GM19025 (cell line): ENCODE measurements around the gene HMBS.
"Not testable (repeated sequence)": the region's sequence is repeated elsewhere in the genome, so short reads cannot be mapped to it uniquely, and the experiment has no call there.

Source experiments
- ATAC-seq: cut with Tn5 transposase; IDR thresholded peaks from one replicate; pipeline ENCODE4 v1.9.1; 2021; ENCODE audit warnings: mild to moderate bottlenecking, low read depth, moderate library complexity; ENCODE audit not compliant: unreplicated experiment

Gene HMBS

DNA sequence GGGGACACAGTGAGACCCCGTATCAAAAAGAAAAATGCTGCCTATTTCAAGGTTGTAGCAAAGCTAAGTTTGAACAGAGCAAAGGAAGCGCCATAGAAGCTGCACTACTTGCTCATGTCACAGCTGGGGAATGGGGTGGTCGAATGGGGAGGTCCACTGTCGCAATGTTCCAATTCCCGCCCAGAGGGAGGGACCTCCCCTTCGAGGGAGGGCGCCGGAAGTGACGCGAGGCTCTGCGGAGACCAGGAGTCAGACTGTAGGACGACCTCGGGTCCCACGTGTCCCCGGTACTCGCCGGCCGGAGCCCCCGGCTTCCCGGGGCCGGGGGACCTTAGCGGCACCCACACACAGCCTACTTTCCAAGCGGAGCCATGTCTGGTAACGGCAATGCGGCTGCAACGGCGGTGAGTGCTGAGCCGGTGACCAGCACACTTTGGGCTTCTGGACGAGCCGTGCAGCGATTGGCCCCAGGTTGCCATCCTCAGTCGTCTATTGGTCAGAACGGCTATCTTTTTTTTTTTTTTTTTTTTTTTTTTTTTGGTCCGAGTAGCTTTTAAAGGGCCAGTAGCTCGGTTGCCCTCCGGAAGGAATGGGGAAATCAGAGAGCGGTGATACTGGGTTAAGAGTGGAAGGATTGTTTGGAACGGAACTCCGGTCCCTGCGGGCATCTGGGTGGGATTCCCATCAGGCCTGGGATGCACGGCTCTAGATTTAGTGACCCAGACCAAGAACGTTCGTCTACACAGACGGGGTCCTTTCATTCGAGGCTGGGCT lies at the start of gene HMBS:
Gene HMBS, plus strand, starts transcription at position 219 of the 774 bp plus-strand sequence. Its CDS starts 153 bp downstream, at position 372.
- peak; percentile 93 for ATAC-seq

DNA sequence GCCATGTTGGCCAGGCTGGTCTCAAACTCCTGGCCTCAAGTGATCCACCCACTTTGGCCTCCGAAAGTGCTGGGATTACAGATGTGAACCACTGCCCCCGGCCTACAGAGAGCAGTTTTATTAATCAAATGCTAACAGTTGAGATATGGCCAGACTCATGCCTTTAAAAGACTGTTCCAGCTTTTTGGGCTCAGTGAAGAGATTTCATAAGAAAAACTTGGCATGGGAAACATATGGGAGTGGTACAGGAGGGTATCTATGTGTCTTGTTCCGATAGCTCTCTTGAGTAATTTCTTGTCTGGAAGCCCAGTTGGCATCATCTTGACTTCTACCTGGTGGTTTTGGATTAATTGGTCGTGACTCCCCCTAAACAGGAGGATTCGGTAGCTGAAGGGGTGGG lies 45.8 kb upstream of the HMBS start:
- ATAC-seq, result no peak

DNA sequence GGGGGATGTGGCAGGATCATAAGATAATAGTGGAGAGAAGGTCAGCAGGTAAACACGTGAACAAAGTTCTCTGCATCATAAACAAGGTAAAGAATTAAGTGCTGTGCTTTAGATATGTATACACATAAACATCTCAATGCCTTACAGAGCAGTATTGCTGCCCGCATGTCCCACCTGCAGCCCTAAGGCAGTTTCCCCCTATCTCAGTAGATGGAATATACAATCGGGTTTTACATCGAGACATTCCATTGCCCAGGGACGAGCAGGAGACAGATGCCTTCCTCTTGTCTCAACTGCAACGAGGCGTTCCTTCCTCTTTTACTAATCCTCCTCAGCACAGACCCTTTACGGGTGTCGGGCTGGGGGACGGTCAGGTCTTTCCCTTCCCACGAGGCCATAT lies 45.2 kb upstream of the HMBS start:
- not testable (repeated sequence) for ATAC-seq

DNA sequence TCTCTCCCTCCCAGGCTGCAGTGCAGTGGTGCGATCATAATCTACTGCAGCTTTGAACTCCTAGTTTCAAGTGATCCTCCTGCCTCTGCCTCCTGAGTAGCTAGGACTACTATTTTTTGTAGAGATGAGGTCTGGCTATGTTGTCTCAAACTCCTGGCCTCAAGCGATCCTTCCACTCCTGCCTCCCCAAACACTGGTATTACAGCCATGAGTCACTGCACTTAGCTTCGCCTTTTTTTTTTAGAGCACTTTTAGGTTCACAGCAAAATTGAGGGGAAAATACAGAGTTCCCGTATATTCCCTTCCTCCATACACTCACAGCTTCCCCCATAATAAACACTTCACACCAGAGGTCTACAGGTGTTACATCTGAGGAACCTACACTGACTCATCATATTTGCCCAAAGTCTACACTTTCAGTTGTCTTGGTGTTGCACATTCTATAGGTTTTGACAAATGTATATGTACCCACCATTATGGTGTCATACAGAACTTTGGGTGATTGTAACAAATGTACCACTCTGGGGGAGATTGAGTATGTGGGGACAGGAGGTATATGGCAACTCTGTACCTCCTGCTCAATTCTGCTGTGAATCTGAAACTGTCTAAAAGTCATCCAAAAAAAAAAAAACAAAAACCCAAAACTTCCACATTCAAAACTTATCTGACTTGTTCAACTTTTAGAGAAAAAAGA lies 42.7 kb upstream of the HMBS start:
- no peak for ATAC-seq

DNA sequence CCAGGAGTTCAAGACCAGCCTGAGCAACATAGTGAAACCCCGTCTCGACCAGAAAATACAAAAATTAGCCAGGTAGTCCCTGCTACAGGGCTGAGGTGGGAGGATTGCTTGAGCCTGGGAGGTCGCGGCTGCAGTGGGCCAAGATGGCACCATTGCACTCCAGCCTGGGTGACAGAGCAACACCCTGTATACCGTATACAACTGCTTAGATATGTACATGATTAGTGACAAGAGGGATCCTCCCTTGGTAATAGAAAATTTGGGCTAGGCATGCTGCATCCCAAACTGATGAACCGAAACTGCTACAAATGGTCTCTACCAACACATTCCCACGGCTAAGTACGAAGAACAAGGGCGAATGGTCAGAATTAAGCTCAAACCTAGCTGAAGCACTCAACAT lies 41.8 kb upstream of the HMBS start:
- no peak for ATAC-seq

DNA sequence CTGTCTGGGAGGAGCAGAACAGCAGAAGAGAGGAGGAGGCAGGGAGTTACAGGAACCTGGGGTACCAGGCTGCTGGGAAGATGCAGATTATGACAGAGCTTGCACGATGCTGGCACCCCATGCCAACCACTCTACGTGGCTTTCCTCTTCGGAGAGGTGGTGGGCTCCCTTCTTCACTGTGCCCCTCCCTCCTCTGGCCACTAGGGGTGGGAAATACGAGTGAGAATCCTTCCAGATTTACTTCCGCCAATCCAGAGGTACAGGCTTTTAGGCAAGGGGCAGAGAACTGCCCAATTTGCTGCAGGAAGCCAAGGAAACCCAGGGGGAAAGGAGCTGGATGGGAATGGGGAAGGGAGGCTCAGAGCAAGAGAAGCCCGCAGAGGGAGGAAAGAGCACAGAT lies 40.0 kb upstream of the HMBS start:
- ATAC-seq, result no peak

DNA sequence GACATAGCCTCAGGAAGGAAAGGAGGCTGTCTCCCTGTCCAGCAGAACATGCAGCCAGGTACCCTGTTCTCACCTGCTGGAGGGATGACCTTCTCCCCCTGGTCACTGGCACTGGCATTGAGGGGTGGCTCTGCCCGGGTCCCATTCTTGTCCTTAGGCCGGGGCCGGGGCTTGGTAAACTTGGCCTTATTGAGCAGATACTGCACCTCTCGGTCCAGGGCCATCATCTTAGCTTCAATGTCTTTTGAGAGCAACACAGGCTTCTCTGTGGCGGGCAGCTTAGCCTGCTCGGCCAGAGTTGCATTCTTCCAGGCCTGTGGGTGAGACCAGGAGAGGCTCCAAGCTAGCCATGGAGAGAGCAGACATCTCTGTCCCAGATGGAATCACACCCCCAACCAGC lies 38.2 kb upstream of the HMBS start:
- ATAC-seq, result no peak

DNA sequence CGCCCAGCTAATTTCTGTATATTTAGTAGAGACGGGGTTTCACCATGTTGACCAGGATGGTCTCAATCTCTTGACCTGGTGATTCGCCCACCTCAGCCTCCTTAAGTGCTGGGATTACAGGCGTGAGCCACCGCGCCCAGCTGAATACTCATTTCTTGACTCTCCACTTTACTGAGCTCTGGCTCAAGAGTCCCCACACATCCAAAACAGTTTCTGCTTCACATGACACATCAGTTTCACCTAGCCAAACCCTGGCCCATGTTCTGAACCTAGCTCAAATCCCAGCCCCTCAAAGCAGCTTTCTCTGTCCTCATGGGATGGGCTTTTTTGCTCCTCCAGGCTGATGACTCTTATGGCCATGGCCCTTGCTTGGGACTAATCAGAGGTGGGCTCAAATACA lies 37.5 kb upstream of the HMBS start:
- no peak for ATAC-seq

DNA sequence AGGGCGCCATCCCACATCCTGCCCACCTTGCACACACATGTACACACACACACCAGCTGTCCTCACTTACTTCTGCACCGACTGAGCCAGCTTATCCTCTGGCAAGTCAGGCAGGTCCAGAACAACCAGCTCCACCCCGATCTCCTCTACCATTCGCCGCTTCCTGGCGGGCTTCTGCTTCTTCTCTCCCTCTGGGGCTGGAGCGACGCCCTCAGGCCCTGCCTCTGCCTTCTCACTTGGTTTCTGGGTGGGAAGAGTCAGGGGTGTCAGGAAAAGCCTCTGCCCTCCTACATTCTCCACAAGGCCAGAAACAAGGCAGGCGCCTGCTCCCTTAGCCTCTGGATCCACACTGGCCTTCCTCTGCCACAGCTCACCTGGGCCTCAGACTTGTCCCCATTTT lies 36.0 kb upstream of the HMBS start:
- ATAC-seq, result no peak

DNA sequence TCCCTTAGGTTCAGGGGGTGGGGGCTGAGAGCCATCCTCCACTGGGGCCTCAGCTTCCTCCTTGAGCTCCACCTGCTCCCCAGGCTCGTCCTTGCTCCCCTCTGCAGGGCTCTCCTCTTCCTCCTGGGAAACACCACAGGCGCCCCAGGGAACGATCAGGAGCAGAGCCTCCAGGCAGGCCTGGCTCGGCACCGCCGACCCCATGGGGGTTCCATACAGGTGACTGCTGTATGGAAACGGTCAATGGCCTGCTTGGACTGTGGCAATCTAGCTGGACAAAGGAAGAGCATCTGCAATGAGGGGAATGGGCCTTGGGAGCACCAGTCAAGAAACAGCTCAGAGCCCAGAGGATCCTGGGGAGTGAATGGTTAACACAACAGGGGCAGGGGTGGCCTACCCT lies 35.6 kb upstream of the HMBS start:
- no peak for ATAC-seq

DNA sequence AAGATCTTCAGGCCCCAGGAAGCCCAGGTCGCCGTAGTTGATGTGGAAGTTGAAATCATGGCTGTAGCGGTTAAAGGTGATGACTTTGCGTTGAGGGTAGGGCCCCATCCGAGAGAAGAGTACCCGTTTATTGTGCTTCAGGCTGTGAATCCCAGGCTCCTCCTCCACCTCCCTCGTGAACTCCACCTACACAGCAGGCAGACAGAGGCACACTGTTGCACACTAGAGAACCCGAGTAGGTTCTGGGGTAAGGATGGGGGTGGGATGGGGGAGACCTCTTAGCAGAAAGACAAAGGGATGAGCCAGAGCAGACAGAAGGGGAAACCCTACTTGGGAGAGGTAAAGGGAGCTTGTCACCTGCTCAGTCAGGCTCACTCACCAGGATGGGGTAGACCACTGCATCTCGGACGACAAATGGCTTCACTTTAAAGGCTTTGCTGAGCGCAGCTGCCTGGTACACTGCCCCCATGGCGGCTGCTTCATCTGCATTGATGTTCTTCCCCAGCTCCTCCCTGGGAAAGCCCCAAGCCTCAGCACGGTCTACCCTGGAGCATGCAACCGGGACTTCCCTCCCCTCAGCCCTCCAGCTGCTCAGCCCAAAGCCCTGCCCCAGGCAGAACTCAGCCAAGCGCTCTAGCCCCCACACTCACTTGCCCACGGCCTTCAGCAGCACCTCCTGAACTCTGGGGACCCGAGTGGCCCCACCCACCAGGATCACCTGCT lies 33.1 kb upstream of the HMBS start:
- ATAC-seq, result peak; percentile 68

DNA sequence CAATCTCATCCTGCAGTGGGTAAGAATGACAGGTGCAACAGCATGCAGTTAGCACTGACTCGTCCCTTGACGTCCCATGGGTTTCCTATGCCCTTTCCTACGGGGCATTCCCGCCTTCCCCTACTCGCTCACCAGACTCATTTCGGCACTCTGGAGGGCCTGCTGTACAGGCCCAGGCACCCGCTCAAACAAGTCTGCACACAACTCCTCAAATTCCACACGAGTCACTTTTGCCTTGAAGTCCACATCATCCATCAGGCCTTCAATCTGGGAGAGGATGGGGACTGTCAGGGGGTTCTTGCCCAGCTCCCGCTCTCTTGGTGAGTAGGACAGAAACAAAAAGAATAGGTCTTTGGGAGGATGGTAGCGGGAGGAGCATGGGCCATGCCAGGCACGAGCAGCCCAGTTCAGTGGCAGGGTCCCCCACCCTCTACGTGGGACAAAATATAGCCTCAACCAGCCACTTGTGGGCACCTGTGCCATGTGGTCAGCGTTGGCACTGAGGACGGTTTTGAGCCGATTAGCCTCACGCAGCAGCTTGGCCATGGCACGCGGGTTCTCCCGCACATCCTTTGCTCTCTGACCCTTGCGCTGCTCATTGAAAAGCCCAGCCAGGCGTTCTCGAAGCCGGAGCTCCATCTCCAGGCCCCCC lies 32.4 kb upstream of the HMBS start:
- ATAC-seq, result no peak

DNA sequence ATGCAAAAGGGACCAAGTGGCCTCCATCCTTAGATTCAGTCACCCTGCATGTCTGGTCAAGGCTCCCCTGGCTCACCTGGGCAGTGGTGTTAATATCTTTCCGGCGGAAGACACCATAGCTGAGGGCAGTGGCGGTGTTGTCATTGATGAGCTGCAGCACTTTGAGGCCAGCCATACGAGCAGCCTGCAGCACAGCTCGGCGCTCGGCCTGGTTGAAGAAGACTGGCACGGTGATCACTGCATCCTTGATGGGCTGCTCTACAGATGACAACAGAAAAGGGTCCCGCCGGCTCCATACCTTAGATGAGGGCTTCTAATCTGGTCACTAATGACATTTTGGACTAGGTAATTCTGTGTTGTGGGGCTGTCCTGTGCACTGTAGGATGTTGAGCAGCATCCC lies 30.3 kb upstream of the HMBS start:
- ATAC-seq, result no peak

DNA sequence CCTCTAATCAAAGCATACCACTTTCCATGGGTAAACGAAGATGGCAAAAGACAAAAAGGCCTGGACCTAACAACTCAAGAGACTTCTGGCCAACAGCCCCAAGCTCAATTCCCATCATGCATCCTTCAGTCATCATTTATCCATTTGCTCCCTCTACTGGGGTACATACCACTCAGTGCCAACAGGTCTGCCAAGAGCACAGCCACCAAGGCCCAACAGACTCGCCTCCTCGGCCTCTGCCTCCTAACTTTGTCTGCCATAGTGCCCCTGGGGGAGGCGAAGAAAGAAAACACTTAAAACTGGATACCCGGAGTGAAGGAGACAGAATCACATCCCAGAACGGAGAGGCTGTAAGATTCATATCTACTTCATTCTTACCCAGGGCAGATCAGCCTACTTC lies 28.8 kb upstream of the HMBS start:
- ATAC-seq, result no peak

DNA sequence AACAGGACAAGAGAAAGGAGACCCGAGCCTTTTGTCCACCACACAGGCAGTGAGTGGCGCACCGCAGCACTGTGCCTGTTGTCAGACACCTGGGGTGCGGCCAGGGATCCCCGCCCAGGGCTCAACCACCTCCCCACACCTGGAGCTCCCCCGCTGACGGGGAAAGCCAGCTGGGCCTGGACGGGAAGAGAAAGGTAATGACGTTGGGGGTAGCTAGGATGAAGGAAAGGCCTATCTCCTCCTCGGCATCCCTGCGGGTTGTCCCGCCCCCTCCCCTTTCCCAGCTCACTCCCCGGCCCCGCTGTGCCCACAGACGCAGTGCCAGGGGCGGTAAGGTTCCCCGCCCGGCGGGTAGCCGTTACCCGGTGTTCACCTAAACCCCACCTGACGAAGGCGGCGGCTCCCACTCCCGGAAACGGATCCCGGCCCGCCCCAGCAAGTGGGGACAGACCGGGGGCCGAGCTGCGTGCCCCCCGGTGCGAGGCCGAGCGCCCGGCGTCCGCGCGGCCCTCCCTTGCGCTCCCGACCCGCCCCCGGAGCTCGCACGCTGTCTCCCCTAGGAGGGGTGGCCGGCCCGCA lies 28.2 kb upstream of the HMBS start:
- ATAC-seq, result no peak

DNA sequence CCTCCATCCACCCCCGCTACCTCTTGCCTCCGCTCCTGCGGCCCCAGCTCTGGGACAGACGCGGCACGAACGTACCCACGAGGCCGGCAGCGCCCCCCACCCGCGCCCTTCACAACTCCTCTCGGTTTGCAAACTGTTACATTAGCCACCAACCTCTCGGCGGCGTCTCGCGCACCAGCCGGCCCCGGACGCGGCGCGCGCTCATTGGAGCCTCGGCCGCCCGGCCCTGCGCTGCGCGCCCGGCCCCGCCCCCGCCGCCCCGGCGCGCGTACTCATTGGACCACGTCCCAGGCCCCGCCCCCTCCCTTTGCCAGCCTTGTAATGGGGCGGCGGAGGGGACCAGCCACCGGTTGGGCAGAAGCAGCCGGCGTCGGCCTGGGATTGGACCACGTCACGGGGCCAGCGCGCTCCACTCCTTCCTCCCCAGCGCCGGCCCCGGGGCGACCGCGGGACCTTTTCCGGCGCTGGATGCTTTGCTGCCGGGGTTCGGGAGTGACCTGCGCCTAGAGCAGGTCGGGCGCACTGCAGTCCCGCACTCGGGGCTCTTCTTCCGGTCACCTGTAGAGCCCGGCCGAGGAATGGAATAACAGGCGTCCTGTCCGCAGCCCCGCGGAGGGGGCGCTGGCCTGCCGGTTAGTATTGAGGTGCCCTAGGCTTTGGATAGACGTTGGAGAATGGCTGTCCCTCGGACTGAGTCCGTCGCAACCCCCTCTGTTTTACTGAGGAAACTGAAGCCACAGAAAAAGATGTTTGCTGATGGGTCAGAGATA lies 27.5 kb upstream of the HMBS start, which contains the start of gene HYOU1:
Gene HYOU1, minus strand, starts transcription at position 206 of the 770 bp plus-strand sequence. CDS start 1,045 bp downstream, outside the sequence.
- ATAC-seq, result peak; percentile 89

DNA sequence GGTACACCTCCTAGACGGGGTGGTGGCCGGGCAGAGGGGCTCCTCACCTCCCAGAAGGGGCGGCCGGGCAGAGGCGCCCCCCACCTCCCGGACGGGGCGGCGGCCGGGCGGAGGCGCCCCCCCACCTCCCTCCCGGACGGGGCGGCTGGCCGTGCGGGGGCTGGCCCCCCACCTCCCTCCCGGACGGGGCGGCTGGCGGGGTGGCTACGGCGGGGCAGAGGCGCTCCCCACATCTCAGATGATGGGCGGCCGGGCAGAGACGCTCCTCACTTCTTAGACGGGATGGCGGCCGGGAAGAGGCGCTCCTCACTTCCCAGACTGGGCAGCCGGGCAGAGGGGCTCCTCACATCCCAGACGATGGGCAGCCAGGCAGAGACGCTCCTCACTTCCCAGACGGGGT lies 25.6 kb upstream of the HMBS start:
- not testable (repeated sequence) for ATAC-seq

DNA sequence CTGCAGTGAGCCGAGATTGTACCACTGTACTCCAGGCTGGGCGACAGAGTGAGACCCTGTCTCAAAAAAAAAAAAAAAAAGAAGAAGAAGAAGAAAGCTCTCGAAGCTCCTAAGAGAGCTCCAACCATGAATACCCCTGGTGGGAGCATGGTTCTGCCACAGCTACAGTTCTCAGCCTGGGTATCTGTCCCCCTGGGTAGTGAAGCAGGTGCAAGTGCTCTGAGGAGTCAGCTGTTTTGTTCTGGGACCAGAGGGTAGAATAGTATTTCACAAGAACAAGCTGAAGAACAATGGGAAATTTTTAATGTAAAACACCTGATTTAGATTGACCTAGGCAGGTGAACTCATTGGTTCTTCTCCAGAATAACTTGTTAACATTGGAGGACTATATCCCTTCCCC lies 23.4 kb upstream of the HMBS start:
- ATAC-seq, result no peak

DNA sequence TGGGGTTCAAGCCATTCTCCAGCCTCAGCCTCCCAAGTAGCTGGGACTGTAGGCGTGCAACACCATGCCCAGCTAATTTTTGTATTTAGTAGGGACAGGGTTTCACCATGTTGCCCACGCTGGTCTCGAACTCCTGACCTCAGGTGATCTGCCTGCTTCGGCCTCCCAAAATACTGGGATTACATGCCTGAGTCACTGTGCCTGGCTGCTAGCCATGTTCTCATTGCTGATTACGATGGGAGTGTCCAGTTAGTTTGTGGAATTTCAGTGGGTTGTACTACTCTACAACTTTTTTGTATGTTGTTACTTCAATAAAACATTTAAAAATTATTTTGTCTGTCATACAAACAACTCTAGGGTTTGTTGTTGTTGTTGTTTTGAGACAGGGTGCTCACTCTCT lies 21.9 kb upstream of the HMBS start:
- no peak for ATAC-seq

DNA sequence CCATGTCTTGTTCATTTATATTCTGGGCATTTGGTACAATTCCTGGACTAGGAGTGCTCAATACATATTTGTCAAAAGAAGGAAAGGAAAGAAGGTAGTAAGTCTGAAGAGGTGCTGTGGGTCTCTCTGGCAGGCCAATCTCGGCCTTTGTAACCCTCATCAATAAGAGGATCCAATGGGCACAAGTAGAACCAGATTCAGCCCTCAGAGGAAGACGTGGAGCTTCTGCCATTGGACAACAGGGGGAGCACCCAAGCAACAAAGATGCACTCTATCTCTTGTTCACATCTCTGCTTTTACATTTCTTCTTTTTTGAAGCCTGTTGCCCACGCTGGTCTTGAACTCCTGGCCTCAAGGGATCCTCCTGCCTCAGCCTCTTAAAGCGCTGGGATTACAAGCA lies 19.3 kb upstream of the HMBS start:
- no peak for ATAC-seq
